ENCODE data around the gene TCF4. TPM values are rescaled to one million over a fixed set of nuclear protein-coding genes. Genes with fewer than 3 reads are reported as not detected.
"Not testable (repeated sequence)": the region's sequence is repeated elsewhere in the genome, so short reads cannot be mapped to it uniquely, and the experiment has no call there.

Gene TCF4
- total RNA-seq, 1 experiment from 2014 or later = 100.0 TPM

GRCh38 chr18:55477499-55477859 is 110.5 kb downstream of the TCF4 start:
- DNase-seq (ENCODE audit: low spot score) = peak; percentile 52

DNA sequence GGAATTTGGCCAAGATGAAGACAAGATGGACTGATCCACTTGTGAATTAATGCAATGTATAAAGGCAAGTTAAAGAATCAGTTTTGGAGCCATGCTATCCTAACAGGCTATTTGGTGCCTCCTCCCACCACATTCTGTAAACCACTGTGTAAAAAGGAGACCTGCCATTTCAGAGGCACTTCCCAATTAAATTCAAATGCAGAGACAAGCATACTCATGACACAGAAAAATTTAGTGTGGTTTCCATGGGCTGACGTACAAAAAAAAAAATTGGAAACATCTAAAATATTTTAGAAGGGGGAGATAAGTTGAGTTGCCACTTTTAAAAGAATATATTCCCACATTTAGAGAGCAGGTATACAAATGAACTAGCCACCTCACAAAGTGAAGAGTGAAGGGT is 112.1 kb downstream of the TCF4 start:
- DNase-seq (ENCODE audit: low spot score) = no peak

- DNase-seq (ENCODE audit: low spot score) = no peak
Measured at GRCh38 chr18:55475467-55475866, 112.5 kb downstream of the TCF4 start.

DNA sequence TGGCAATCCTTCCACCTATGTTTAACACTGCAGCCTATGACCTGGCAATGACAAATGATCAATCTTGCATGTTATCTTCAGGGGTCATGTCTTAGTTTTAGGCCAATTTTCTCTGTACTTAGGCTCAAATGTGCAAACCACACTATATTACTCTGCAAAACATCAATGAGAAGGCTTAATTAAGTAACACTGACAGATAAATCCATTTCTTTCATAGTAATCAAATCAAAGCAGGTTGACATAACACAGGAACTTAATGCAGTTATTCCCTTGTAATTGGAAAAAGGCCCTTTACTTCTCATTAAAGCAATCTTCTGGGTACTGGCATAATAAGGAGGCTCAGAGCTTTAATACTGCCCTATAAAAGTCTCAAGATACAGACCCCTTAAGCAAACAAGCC is 114.4 kb downstream of the TCF4 start:
- no peak for DNase-seq (ENCODE audit: low spot score)

DNA sequence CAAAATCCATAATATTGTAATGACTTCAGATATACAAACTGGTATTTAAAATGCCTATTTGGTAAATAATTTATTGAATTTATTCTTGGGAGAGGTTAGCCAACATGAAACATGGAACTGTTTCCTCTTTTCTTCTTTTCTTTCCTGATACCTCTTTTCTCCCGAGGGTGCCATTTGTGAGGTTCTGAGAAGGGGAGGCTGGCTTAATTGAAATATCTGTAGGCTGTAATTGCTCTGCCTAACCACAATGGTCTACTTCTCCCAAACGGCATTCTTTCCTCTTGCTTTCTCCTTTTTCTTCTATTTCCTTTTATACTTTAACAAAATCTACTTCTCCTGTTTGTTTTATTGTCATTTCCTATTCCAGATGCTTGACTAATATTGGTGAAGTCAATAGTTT is 114.9 kb downstream of the TCF4 start:
- DNase-seq (ENCODE audit: low spot score) = no peak

DNA sequence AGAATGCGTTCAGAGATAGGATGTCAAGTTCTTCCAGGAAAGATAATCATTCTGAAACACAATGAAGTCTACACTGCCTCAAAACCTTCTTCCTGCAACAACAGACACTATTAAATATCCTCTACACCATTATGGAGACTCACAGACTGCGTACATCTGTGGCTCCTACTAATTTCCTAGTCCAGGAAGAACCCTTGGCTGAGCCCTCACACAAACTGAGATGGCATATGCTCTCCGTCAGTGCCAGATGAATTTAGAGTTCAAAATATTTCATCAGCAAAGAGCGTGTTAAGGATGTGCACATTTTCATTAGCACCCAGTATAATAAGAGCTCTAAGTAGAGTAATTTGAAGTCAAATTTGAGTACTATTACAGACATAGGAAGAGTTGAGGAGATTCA is 117.2 kb downstream of the TCF4 start:
- no peak for DNase-seq (ENCODE audit: low spot score)

GRCh38 chr18:55469134-55469533 is 118.9 kb downstream of the TCF4 start:
- not testable (repeated sequence) for DNase-seq (ENCODE audit: low spot score)

DNA sequence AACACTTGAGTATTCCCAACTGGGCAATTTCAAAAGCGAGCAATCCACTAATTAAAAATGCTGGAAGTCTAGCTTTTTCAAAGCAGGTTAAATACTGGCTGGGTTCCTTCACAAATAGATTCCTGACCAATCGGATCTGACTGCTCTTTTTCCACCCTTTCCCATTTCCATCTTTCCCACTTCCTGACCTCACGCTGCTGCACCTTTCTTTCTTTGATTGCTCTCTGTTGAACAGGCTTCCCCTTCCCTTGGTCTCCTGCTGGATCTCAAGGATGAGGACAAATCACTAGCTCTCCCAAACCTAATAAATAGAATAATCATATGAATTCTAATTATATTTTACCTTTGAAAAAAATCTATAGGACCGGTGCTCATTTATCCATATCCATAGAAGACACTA is 121.2 kb downstream of the TCF4 start:
- DNase-seq (ENCODE audit: low spot score) = no peak

DNA sequence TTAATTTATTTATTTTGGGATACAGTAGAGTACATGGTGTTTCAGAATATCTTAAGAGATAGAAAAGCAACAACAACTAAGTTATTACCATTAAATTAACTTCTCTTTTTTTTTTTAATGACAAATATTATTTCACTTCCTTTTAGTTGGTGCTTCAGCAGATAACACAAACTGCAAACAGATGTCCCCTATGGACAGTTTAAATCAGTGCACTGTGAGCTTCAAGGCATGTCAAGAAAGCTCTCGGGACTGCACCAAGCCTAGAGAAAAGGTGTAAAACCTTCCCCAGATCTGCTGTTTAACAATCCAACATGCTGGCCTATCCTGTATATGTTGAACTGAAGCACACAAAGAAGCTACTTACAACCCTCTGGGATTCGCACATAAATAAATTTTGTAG is 122.7 kb downstream of the TCF4 start:
- DNase-seq (ENCODE audit: low spot score) = no peak

DNA sequence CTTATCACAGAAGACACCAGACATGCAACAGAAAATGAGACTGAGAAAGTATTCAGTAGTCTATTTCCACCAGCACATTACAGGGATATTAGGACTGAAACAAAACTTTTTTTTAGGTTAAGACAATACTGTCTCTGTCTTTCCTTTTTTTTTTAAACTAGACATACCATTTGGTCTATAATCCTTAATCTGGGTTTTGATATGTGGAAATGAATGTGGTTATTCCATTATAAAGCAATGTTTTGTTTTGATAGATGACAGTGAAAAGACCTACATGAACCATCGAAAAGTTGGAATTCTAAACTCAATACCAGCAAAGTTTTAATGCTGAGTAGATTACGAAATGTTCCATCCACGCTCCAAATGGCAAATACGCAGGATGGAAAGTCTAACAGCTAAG is 123.4 kb downstream of the TCF4 start:
- DNase-seq (ENCODE audit: low spot score) = no peak

GRCh38 chr18:55462652-55463051 is 125.3 kb downstream of the TCF4 start:
- no peak for DNase-seq (ENCODE audit: low spot score)

- DNase-seq (ENCODE audit: low spot score) = no peak
Measured at GRCh38 chr18:55461848-55462247, 126.1 kb downstream of the TCF4 start.

GRCh38 chr18:55458456-55459203 is 129.4 kb downstream of the TCF4 start:
- no peak for DNase-seq (ENCODE audit: low spot score)

DNA sequence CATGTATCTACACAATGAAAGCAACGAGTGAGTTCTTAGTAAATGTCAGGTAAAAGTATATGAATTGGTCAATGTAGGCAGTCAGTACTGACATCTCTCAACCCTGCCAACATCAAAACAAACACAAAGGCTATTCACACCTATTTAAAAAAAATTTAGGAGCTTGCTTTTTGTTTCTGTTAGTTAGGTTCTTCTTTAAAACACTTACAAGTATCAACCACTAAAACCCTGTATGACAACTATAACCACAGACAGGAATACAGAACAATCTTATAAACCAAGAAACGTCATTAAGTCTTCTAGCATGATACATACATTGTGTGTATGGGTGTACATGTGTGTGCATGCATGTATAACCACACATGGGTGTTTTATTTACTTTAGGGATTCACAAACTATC is 131.0 kb downstream of the TCF4 start:
- DNase-seq (ENCODE audit: low spot score) = no peak

GRCh38 chr18:55455938-55456337 is 132.1 kb downstream of the TCF4 start:
- no peak for DNase-seq (ENCODE audit: low spot score)

- DNase-seq (ENCODE audit: low spot score) = no peak
Measured at GRCh38 chr18:55453186-55453585, 134.8 kb downstream of the TCF4 start.

DNA sequence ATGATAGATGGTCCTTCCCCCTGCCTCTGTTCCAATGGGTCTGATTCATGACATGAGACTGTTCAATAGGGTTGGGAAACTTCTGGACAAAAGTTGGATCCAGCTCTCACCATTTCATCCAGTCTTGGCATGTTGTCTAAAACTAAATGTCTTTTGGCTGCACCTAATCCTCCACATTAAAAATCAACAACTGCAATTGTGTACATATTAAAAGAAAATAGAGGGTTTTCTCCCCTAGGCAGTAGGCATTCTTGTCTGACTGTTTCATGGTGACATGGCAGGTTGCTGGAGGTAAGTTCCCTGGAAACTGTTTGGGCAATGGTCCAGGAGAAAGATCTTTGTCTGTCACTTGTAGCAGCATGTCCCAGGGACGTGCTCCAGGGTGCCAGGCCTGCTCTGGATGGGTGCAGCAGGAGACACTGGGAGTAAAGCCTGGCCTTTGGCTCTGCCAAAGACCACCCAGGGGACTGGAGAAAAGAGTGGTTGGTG is 135.8 kb downstream of the TCF4 start:
- DNase-seq (ENCODE audit: low spot score) = no peak

GRCh38 chr18:55449412-55450140 is 138.4 kb downstream of the TCF4 start:
- DNase-seq (ENCODE audit: low spot score) = no peak

DNA sequence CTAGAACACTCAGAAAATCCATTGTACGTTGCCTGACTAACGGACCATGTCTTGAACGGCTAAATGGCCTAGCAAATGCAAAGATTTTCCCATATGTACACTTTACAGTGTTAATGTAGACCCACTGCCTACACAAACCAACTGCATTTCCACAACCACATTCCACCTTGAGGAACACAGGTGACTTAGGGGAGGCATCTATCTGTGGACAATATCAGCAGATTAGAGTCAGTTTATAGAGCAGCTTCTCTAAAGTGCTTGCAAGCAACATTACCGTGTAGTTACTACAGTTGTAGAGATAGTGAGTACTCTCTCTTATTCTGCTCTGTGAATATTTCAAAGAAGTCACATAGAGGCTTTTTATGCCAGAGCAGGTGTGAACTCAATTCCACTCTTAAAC is 139.6 kb downstream of the TCF4 start:
- DNase-seq (ENCODE audit: low spot score) = no peak

GRCh38 chr18:55447672-55448018 is 140.3 kb downstream of the TCF4 start:
- DNase-seq (ENCODE audit: low spot score) = no peak

DNA sequence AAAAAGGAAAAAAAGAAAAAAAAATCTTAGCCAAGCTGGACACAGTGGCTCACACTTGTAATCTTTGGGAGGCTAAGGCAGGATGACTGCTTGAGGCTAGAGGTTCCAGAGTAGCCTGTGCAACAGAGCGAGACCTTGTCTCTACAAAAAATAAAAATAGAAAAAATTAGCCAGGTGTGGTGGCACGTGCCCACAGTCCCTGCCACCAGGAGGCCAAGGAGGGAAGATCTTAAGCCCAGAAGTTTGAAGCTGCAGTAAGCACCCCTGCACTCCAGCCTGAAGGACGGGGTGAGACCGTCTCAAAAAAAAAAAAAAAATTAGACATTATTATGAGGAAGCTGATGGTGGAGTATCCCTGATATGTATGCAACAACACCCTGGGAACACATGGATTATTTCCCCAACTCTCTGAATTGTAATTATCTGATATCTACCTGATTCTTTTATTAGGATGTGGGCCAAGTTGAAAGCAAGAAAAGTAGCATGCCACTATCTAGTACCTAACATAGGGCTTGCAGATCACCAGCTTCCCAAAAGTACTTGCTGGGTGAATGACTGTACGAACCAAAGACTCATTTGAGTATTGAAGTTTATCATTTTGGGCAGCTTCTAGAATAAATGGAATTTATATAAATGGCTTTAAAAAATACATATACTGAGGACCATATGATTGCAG is 140.9 kb downstream of the TCF4 start:
- no peak for DNase-seq (ENCODE audit: low spot score)

- DNase-seq (ENCODE audit: low spot score) = no peak
Measured at GRCh38 chr18:55444536-55444935, 143.5 kb downstream of the TCF4 start.

- DNase-seq (ENCODE audit: low spot score) = no peak
Measured at GRCh38 chr18:55443776-55444175, 144.2 kb downstream of the TCF4 start.

Data from A172 (cell line).